Activated naive CD8-positive, alpha-beta T cell (primary cell): ENCODE data around the gene TEAD1.
A peak's percentile ranks its signal among the peaks of the same experiment; 100 is the strongest.

Experiments
- H3K27ac Mint-ChIP-seq: one replicate; pipeline ENCODE4 v1.8.0; 2021; ENCODE audit warnings: mixed read lengths
- H3K27me3 Mint-ChIP-seq: one replicate; pipeline ENCODE4 v1.8.0; 2021; ENCODE audit warnings: mixed read lengths
- H3K36me3 Mint-ChIP-seq: one replicate; pipeline ENCODE4 v1.8.0; 2021; ENCODE audit warnings: mixed read lengths
- H3K4me1 Mint-ChIP-seq: one replicate; pipeline ENCODE4 v1.8.0; 2021; ENCODE audit warnings: low read depth, mixed read lengths
- H3K4me3 Mint-ChIP-seq: one replicate; pipeline ENCODE4 v1.8.0; 2021; ENCODE audit warnings: mild to moderate bottlenecking, mixed read lengths
- H3K9me3 Mint-ChIP-seq: one replicate; pipeline ENCODE4 v1.8.0; 2021; ENCODE audit warnings: low read depth, mixed read lengths

The TEAD1 gene

GRCh38 chr11:12702999-12703453 lies 28.8 kb downstream of the TEAD1 start:
- Mint-ChIP-seq H3K36me3 (no peaks in the 10 kb centered on the region), H3K27ac (no peak overlapping the region), H3K4me3 (no peak overlapping the region), H3K9me3 (no peaks in the 10 kb centered on the region), H3K4me1 (peaks cover 2% of the 10 kb centered on the region), H3K27me3 (peaks cover 37% of the 10 kb centered on the region)

- no peaks in the 10 kb centered on the region for H3K4me1 Mint-ChIP-seq
- peaks cover 36% of the 10 kb centered on the region for H3K27me3 Mint-ChIP-seq
These were observed 29.8 kb downstream of the TEAD1 start for GRCh38 chr11:12704049-12704448.

GRCh38 chr11:12705874-12706273 lies 31.7 kb downstream of the TEAD1 start:
- Mint-ChIP-seq H3K4me3 (no peak overlapping the region), H3K27ac (no peak overlapping the region), H3K9me3 (no peaks in the 10 kb centered on the region), H3K36me3 (no peaks in the 10 kb centered on the region), H3K4me1 (no peaks in the 10 kb centered on the region), H3K27me3 (peaks cover 31% of the 10 kb centered on the region)

More at GRCh38 chr11:12704049-12704448, 29.8 kb downstream of the TEAD1 start:
- Mint-ChIP-seq H3K9me3 (no peaks in the 10 kb centered on the region), H3K4me3 (no peak overlapping the region), H3K36me3 (no peaks in the 10 kb centered on the region), H3K27ac (no peak overlapping the region)

GRCh38 chr11:12706545-12707499 lies 32.6 kb downstream of the TEAD1 start:
- H3K4me1 Mint-ChIP-seq: no peaks in the 10 kb centered on the region
- H3K9me3 Mint-ChIP-seq: no peaks in the 10 kb centered on the region
- H3K4me3 Mint-ChIP-seq: no peak overlapping the region
- H3K36me3 Mint-ChIP-seq: no peaks in the 10 kb centered on the region
- no peak overlapping the region for H3K27ac Mint-ChIP-seq
- peaks cover 29% of the 10 kb centered on the region for H3K27me3 Mint-ChIP-seq

- Mint-ChIP-seq H3K27me3 (peaks cover 30% of the 10 kb centered on the region), H3K4me3 (no peak overlapping the region), H3K9me3 (no peaks in the 10 kb centered on the region), H3K27ac (no peak overlapping the region), H3K36me3 (no peaks in the 10 kb centered on the region), H3K4me1 (no peaks in the 10 kb centered on the region)
These were observed 33.3 kb downstream of the TEAD1 start for GRCh38 chr11:12707500-12707880.

GRCh38 chr11:12711496-12711895 lies 37.3 kb downstream of the TEAD1 start:
- Mint-ChIP-seq H3K36me3 (no peaks in the 10 kb centered on the region), H3K27me3 (peaks cover 30% of the 10 kb centered on the region), H3K27ac (no peak overlapping the region), H3K4me1 (peaks cover under 1% of the 10 kb centered on the region), H3K4me3 (no peak overlapping the region), H3K9me3 (no peaks in the 10 kb centered on the region)

- no peak overlapping the region for H3K27ac Mint-ChIP-seq
- H3K4me3 Mint-ChIP-seq: no peak overlapping the region
- H3K9me3 Mint-ChIP-seq: no peaks in the 10 kb centered on the region
- H3K27me3 Mint-ChIP-seq: peaks cover 32% of the 10 kb centered on the region
- H3K4me1 Mint-ChIP-seq: peaks cover 6% of the 10 kb centered on the region
- no peaks in the 10 kb centered on the region for H3K36me3 Mint-ChIP-seq
These were observed 37.9 kb downstream of the TEAD1 start for GRCh38 chr11:12712132-12712531.

- H3K27me3 Mint-ChIP-seq: peaks cover 30% of the 10 kb centered on the region
- H3K4me3 Mint-ChIP-seq: no peak overlapping the region
- no peak overlapping the region for H3K27ac Mint-ChIP-seq
- no peaks in the 10 kb centered on the region for H3K36me3 Mint-ChIP-seq
- H3K4me1 Mint-ChIP-seq: peaks cover 27% of the 10 kb centered on the region
- H3K9me3 Mint-ChIP-seq: no peaks in the 10 kb centered on the region
These were observed 40.9 kb downstream of the TEAD1 start for GRCh38 chr11:12715131-12715530.

GRCh38 chr11:12715941-12716340 lies 41.7 kb downstream of the TEAD1 start:
- no peaks in the 10 kb centered on the region for H3K36me3 Mint-ChIP-seq
- H3K27me3 Mint-ChIP-seq: peaks cover 30% of the 10 kb centered on the region
- H3K4me1 Mint-ChIP-seq: peaks cover 27% of the 10 kb centered on the region
- H3K4me3 Mint-ChIP-seq: no peak overlapping the region
- H3K27ac Mint-ChIP-seq: no peak overlapping the region
- no peaks in the 10 kb centered on the region for H3K9me3 Mint-ChIP-seq

- Mint-ChIP-seq H3K4me1 (peaks cover 27% of the 10 kb centered on the region), H3K27me3 (peaks cover 36% of the 10 kb centered on the region), H3K27ac (no peak overlapping the region), H3K4me3 (no peak overlapping the region), H3K9me3 (no peaks in the 10 kb centered on the region), H3K36me3 (no peaks in the 10 kb centered on the region)
These were observed 42.6 kb downstream of the TEAD1 start for GRCh38 chr11:12716816-12717215.

- Mint-ChIP-seq H3K9me3 (no peaks in the 10 kb centered on the region), H3K4me3 (peak overlapping the region; percentile 10), H3K27me3 (peaks cover 43% of the 10 kb centered on the region), H3K4me1 (peaks cover 27% of the 10 kb centered on the region), H3K36me3 (no peaks in the 10 kb centered on the region), H3K27ac (no peak overlapping the region)
These were observed 43.6 kb downstream of the TEAD1 start for GRCh38 chr11:12717851-12718291.

- Mint-ChIP-seq H3K4me3 (no peak overlapping the region), H3K27me3 (peaks cover 46% of the 10 kb centered on the region), H3K27ac (no peak overlapping the region)
These were observed 45.0 kb downstream of the TEAD1 start for GRCh38 chr11:12719221-12719620.

GRCh38 chr11:12721816-12722604 lies 47.8 kb downstream of the TEAD1 start:
- H3K27me3 Mint-ChIP-seq: peaks cover 52% of the 10 kb centered on the region
- H3K4me3 Mint-ChIP-seq: no peak overlapping the region
- H3K4me1 Mint-ChIP-seq: peaks cover 24% of the 10 kb centered on the region
- no peak overlapping the region for H3K27ac Mint-ChIP-seq
- no peaks in the 10 kb centered on the region for H3K36me3 Mint-ChIP-seq
- no peaks in the 10 kb centered on the region for H3K9me3 Mint-ChIP-seq

More at GRCh38 chr11:12719221-12719620, 45.0 kb downstream of the TEAD1 start:
- Mint-ChIP-seq H3K9me3 (no peaks in the 10 kb centered on the region), H3K4me1 (peaks cover 29% of the 10 kb centered on the region), H3K36me3 (no peaks in the 10 kb centered on the region)

- Mint-ChIP-seq H3K4me3 (no peak overlapping the region), H3K4me1 (peaks cover 7% of the 10 kb centered on the region), H3K27ac (no peak overlapping the region), H3K27me3 (peaks cover 52% of the 10 kb centered on the region), H3K9me3 (no peaks in the 10 kb centered on the region), H3K36me3 (no peaks in the 10 kb centered on the region)
These were observed 49.4 kb downstream of the TEAD1 start for GRCh38 chr11:12723421-12724300.
